ENCODE data around the gene GPR89B. TPM values are rescaled to one million over a fixed set of nuclear protein-coding genes. Genes with fewer than 3 reads are reported as not detected.
"Not testable (repeated sequence)": the region's sequence is repeated elsewhere in the genome, so short reads cannot be mapped to it uniquely, and the experiment has no call there.

Gene GPR89B
- total RNA-seq, 5 donors from 2014 or later (not counting 1 experiment from before 2014, with no cell fraction given): 18.2 to 25.5 (median 22.2) TPM

- H3K4me3 ChIP-seq (ENCODE audit: control insufficient read depth in 1 of 2, extremely low read depth in 1 of 2, low read length in 1 of 2); H3K27ac Mint-ChIP-seq; H3K9me3 Mint-ChIP-seq; H3K9me3 ChIP-seq; ATAC-seq (replicated peaks in 1 of 4); H3K27me3 Mint-ChIP-seq; H3K4me1 ChIP-seq (ENCODE audit: control insufficient read depth in 1 of 2, extremely low read depth in 1 of 2, insufficient read depth in 2 of 2, low read length in 2 of 2); H3K36me3 ChIP-seq (ENCODE audit: control insufficient read depth in 2 of 2, extremely low read depth in 1 of 2, insufficient read depth in 1 of 2, low read length in 1 of 2); H3K27me3 ChIP-seq (replicated peaks in 1 of 2; ENCODE audit: control insufficient read depth in 2 of 2, extremely low read depth in 1 of 2, insufficient read depth in 2 of 2, low read length in 1 of 2); POLR2A ChIA-PET; H3K27ac ChIP-seq (ENCODE audit: low read length); H3K4me3 Mint-ChIP-seq; CTCF ChIA-PET; DNase-seq: not testable (repeated sequence)
- peaks cover 6 to 12% (median 11%) of the 10 kb centered on the region in 3 donors for H3K4me1 Mint-ChIP-seq
- peaks cover 18% of the 10 kb centered on the region for H3K36me3 Mint-ChIP-seq
- no CpG with 5 or more reads among the region's 4 CpGs for WGBS (ENCODE audit: insufficient coverage)
Measured at GRCh38 chr1:147993400-147993799, 65.2 kb downstream of the GPR89B start.

GRCh38 chr1:147993825-147994615 is 65.8 kb downstream of the GPR89B start:
- peaks cover 6 to 13% (median 11%) of the 10 kb centered on the region in 3 donors for H3K4me1 Mint-ChIP-seq

GRCh38 chr1:147996088-147996487 is 67.9 kb downstream of the GPR89B start:
- CTCF ChIA-PET: not testable (repeated sequence)
- no CpG with 5 or more reads among the region's 2 CpGs for WGBS (ENCODE audit: insufficient coverage)

More at GRCh38 chr1:147993825-147994615, 65.8 kb downstream of the GPR89B start:
- H3K4me1 ChIP-seq (ENCODE audit: control insufficient read depth in 1 of 2, extremely low read depth in 1 of 2, insufficient read depth in 2 of 2, low read length in 2 of 2); H3K27me3 Mint-ChIP-seq; DNase-seq; POLR2A ChIA-PET; H3K27ac Mint-ChIP-seq; H3K27ac ChIP-seq (ENCODE audit: low read length); H3K9me3 Mint-ChIP-seq; H3K27me3 ChIP-seq (replicated peaks in 1 of 2; ENCODE audit: control insufficient read depth in 2 of 2, extremely low read depth in 1 of 2, insufficient read depth in 2 of 2, low read length in 1 of 2); H3K4me3 Mint-ChIP-seq; ATAC-seq (replicated peaks in 1 of 4); H3K4me3 ChIP-seq (ENCODE audit: control insufficient read depth in 1 of 2, extremely low read depth in 1 of 2, low read length in 1 of 2); CTCF ChIA-PET; H3K36me3 ChIP-seq (ENCODE audit: control insufficient read depth in 2 of 2, extremely low read depth in 1 of 2, insufficient read depth in 1 of 2, low read length in 1 of 2); H3K9me3 ChIP-seq: not testable (repeated sequence)
- peaks cover 18% of the 10 kb centered on the region for H3K36me3 Mint-ChIP-seq
- no CpG with 5 or more reads among the region's 4 CpGs for WGBS (ENCODE audit: insufficient coverage)

GRCh38 chr1:148007724-148008123 is 79.5 kb downstream of the GPR89B start:
- POLR2A ChIA-PET; H3K27me3 ChIP-seq (replicated peaks in 1 of 2; ENCODE audit: control insufficient read depth in 2 of 2, extremely low read depth in 1 of 2, insufficient read depth in 2 of 2, low read length in 1 of 2); H3K9me3 ChIP-seq; H3K36me3 Mint-ChIP-seq; ATAC-seq (replicated peaks in 1 of 4); H3K27ac ChIP-seq (ENCODE audit: low read length); H3K4me1 ChIP-seq (ENCODE audit: control insufficient read depth in 1 of 2, extremely low read depth in 1 of 2, insufficient read depth in 2 of 2, low read length in 2 of 2); H3K4me1 Mint-ChIP-seq; CTCF ChIA-PET; H3K27ac Mint-ChIP-seq; DNase-seq; H3K36me3 ChIP-seq (ENCODE audit: control insufficient read depth in 2 of 2, extremely low read depth in 1 of 2, insufficient read depth in 1 of 2, low read length in 1 of 2); H3K9me3 Mint-ChIP-seq; H3K4me3 ChIP-seq (ENCODE audit: control insufficient read depth in 1 of 2, extremely low read depth in 1 of 2, low read length in 1 of 2); H3K4me3 Mint-ChIP-seq: not testable (repeated sequence)
- peaks cover 8 to 11% of the 10 kb centered on the region in 2 donors for H3K27me3 Mint-ChIP-seq
- WGBS (ENCODE audit: insufficient coverage): no CpG with 5 or more reads among the region's 4 CpGs

More at GRCh38 chr1:147996088-147996487, 67.9 kb downstream of the GPR89B start:
- H3K27me3 ChIP-seq (replicated peaks in 1 of 2; ENCODE audit: control insufficient read depth in 2 of 2, extremely low read depth in 1 of 2, insufficient read depth in 2 of 2, low read length in 1 of 2); ATAC-seq (replicated peaks in 1 of 4); H3K27ac Mint-ChIP-seq; H3K4me3 ChIP-seq (ENCODE audit: control insufficient read depth in 1 of 2, extremely low read depth in 1 of 2, low read length in 1 of 2); DNase-seq; H3K36me3 ChIP-seq (ENCODE audit: control insufficient read depth in 2 of 2, extremely low read depth in 1 of 2, insufficient read depth in 1 of 2, low read length in 1 of 2); H3K4me1 ChIP-seq (ENCODE audit: control insufficient read depth in 1 of 2, extremely low read depth in 1 of 2, insufficient read depth in 2 of 2, low read length in 2 of 2); POLR2A ChIA-PET; H3K4me3 Mint-ChIP-seq; H3K9me3 ChIP-seq; H3K27ac ChIP-seq (ENCODE audit: low read length); H3K9me3 Mint-ChIP-seq; H3K27me3 Mint-ChIP-seq: not testable (repeated sequence)
- Mint-ChIP-seq H3K36me3 (peaks cover 11% of the 10 kb centered on the region), H3K4me1 (peaks cover 6 to 11% (median 9%) of the 10 kb centered on the region in 3 donors)

GRCh38 chr1:148010527-148010926 is 82.3 kb downstream of the GPR89B start:
- Mint-ChIP-seq H3K4me1 (peaks cover 5 to 15% (median 15%) of the 10 kb centered on the region in 3 donors), H3K27me3 (peaks cover 16 to 27% of the 10 kb centered on the region in 2 donors), H3K36me3 (no peaks in the 10 kb centered on the region), H3K4me3 (no peak overlapping the region), H3K9me3 (no peaks in the 10 kb centered on the region), H3K27ac (no peak overlapping the region)
- H3K36me3 ChIP-seq (ENCODE audit: control insufficient read depth in 2 of 2, extremely low read depth in 1 of 2, insufficient read depth in 1 of 2, low read length in 1 of 2): no peaks in the 10 kb centered on the region
- WGBS (ENCODE audit: insufficient coverage): no CpG with 5 or more reads among the region's 1 CpG
- no peak overlapping the region for H3K4me3 ChIP-seq (ENCODE audit: control insufficient read depth in 1 of 2, extremely low read depth in 1 of 2, low read length in 1 of 2)
- H3K9me3 ChIP-seq: no peaks in the 10 kb centered on the region
- no peak overlapping the region for H3K27ac ChIP-seq (ENCODE audit: low read length)
- ATAC-seq (replicated peaks in 1 of 4) (no peak), DNase-seq (no peak)
- ChIA-PET POLR2A (no interaction called here), CTCF (no interaction called here)
- H3K27me3 ChIP-seq (replicated peaks in 1 of 2; ENCODE audit: control insufficient read depth in 2 of 2, extremely low read depth in 1 of 2, insufficient read depth in 2 of 2, low read length in 1 of 2): peaks cover 7 to 22% of the 10 kb centered on the region in 2 experiments
- H3K4me1 ChIP-seq (ENCODE audit: control insufficient read depth in 1 of 2, extremely low read depth in 1 of 2, insufficient read depth in 2 of 2, low read length in 2 of 2): peaks cover 3 to 13% of the 10 kb centered on the region in 2 experiments

GRCh38 chr1:148013177-148014144 is 85.2 kb downstream of the GPR89B start:
- POLR2A ChIA-PET; H3K9me3 Mint-ChIP-seq; H3K27ac Mint-ChIP-seq; H3K9me3 ChIP-seq; H3K36me3 ChIP-seq (ENCODE audit: control insufficient read depth in 2 of 2, extremely low read depth in 1 of 2, insufficient read depth in 1 of 2, low read length in 1 of 2); DNase-seq; H3K36me3 Mint-ChIP-seq; CTCF ChIA-PET; H3K27ac ChIP-seq (ENCODE audit: low read length): not testable (repeated sequence)
- H3K4me1 ChIP-seq (ENCODE audit: control insufficient read depth in 1 of 2, extremely low read depth in 1 of 2, insufficient read depth in 2 of 2, low read length in 2 of 2): peaks cover 3 to 13% of the 10 kb centered on the region in 2 experiments
- peaks cover 24 to 36% of the 10 kb centered on the region in 2 donors for H3K27me3 Mint-ChIP-seq
- peak overlapping the region in 1 of 2 donors; percentile 4 for H3K4me3 ChIP-seq (ENCODE audit: control insufficient read depth in 1 of 2, extremely low read depth in 1 of 2, low read length in 1 of 2)
- peak overlapping the region in 1 of 3 donors; percentile 78 for H3K4me3 Mint-ChIP-seq
- peaks cover 7 to 27% of the 10 kb centered on the region in 2 experiments for H3K27me3 ChIP-seq (replicated peaks in 1 of 2; ENCODE audit: control insufficient read depth in 2 of 2, extremely low read depth in 1 of 2, insufficient read depth in 2 of 2, low read length in 1 of 2)
- ATAC-seq (replicated peaks in 1 of 4): peak in 1 of 4 experiments; percentile 23
- 40% methylated on average over 28 of the region's 48 CpGs for WGBS (ENCODE audit: insufficient coverage)
- peaks cover 5 to 18% (median 17%) of the 10 kb centered on the region in 3 donors for H3K4me1 Mint-ChIP-seq

All from T-cell (primary cell).